B cell (primary cell): ENCODE results near the gene ST6GALNAC3. TPM values are rescaled to one million over a fixed set of nuclear protein-coding genes. Genes with fewer than 3 reads are reported as not detected.

Experiments used
- ATAC-seq: fragments of 200-7000 bp; cut with Tn5 transposase; one replicate; pipeline ENCODE4 v1.10.0; 2021; ENCODE audit warnings: low read depth, mild to moderate bottlenecking, moderate number of reproducible peaks, moderate library complexity
- CTCF ChIA-PET: fragments of 350-600 bp; sonication (Branson Sonifier 250); formaldehyde crosslinking; loops from one replicate; lab custom pipeline; 2021; ENCODE audit warnings: antibody characterized with exemption, inconsistent platforms; lab: Charles Lee
- POLR2A ChIA-PET: fragments of 350-600 bp; sonication (Branson Sonifier 250); formaldehyde crosslinking; loops from one replicate; lab custom pipeline; 2021; ENCODE audit warnings: antibody characterized with exemption; lab: Charles Lee
- DNase-seq: peaks from one replicate; pipeline ENCODE4 v3.0.0; 2013
- H2AFZ ChIP-seq: 2 replicates; pipeline ENCODE4 v1.6.1; 2012; ENCODE audit warnings: mild to moderate bottlenecking, low read depth, low read length; ENCODE audit not compliant: insufficient read depth, poor library complexity, severe bottlenecking
- H3K27ac ChIP-seq, 2 donors: 1 replicate in 1 of 2; 2 replicates in 1 of 2; pipeline ENCODE4 v1.5.1; 2012 to 2013; ENCODE audit warnings: low read length in 2 of 2, mild to moderate bottlenecking in 2 of 2, moderate library complexity in 1 of 2
- H3K27me3 ChIP-seq, 4 experiments: fragments of 200-600 bp in 1 of 4; sonication (generic) in 1 of 4; replicated peaks in 1 of 4; 1 replicate in 2 of 4; 2 replicates in 2 of 4; pipeline versions ENCODE4 v1.6.1 to v1.7.0; 2013 to 2016; ENCODE audit warnings: low read length in 3 of 4, mild to moderate bottlenecking in 2 of 4, mixed read lengths in 1 of 4, moderate library complexity in 1 of 4; ENCODE audit not compliant: insufficient read depth in 4 of 4, control insufficient read depth in 3 of 4; ENCODE audit errors: control extremely low read depth in 1 of 4
- H3K36me3 ChIP-seq, 2 experiments: replicated peaks in 1 of 2; 1 replicate in 1 of 2; 2 replicates in 1 of 2; pipeline versions ENCODE4 v1.6.1 to v1.7.1; 2013; ENCODE audit warnings: low read length in 1 of 2; ENCODE audit not compliant: insufficient read depth in 2 of 2, control insufficient read depth in 1 of 2; ENCODE audit errors: control extremely low read depth in 1 of 2, extremely low read depth in 1 of 2
- H3K4me1 ChIP-seq, 2 donors: fragments of 200-600 bp in 1 of 2; sonication (generic) in 1 of 2; 1 replicate in 1 of 2; 2 replicates in 1 of 2; pipeline versions ENCODE4 v1.5.1 to v1.6.1; 2013 to 2017; ENCODE audit warnings: low read length in 2 of 2; ENCODE audit not compliant: control insufficient read depth in 2 of 2, insufficient read depth in 2 of 2
- H3K4me2 ChIP-seq: replicated peaks from 2 replicates; pipeline ENCODE3; 2012; ENCODE audit warnings: mild to moderate bottlenecking, low read depth, low read length; ENCODE audit not compliant: poor library complexity, severe bottlenecking
- H3K4me3 ChIP-seq, 5 experiments: fragments of 200-600 bp in 1 of 5; sonication (generic) in 1 of 5; 1 replicate in 3 of 5; 2 replicates in 2 of 5; pipeline versions ENCODE4 v1.5.1 to v1.7.0; 2011 to 2016; ENCODE audit warnings: low read length in 4 of 5, mild to moderate bottlenecking in 4 of 5, low read depth in 2 of 5, control low read depth in 1 of 5, moderate library complexity in 1 of 5; ENCODE audit not compliant: insufficient read depth in 1 of 5; ENCODE audit errors: control extremely low read depth in 1 of 5, extremely low read depth in 1 of 5
- H3K79me2 ChIP-seq: fragments of 200-600 bp; sonication (generic); one replicate; pipeline ENCODE4 v1.6.0; 2016; ENCODE audit warnings: low read length; ENCODE audit not compliant: control insufficient read depth, insufficient read depth
- H3K9ac ChIP-seq: fragments of 200-600 bp; sonication (generic); 2 replicates; pipeline ENCODE4 v1.6.1; 2017; ENCODE audit warnings: mild to moderate bottlenecking, low read length, moderate library complexity
- H3K9me3 ChIP-seq, 3 donors: one replicate each; pipeline versions ENCODE4 v1.6.1 to v1.7.1; 2013; ENCODE audit warnings: low read length in 2 of 3; ENCODE audit not compliant: control insufficient read depth in 2 of 3, insufficient read depth in 1 of 3; ENCODE audit errors: control extremely low read depth in 1 of 3
- H4K20me1 ChIP-seq: 2 replicates; pipeline ENCODE4 v1.6.0; 2012; ENCODE audit warnings: mild to moderate bottlenecking, low read length; ENCODE audit not compliant: insufficient read depth, control insufficient read depth, poor library complexity, severe bottlenecking
- H3K27ac Mint-ChIP-seq: one replicate; pipeline ENCODE4 v1.8.0; 2021; ENCODE audit warnings: mixed read lengths
- H3K27me3 Mint-ChIP-seq: one replicate; pipeline ENCODE4 v1.8.0; 2021; ENCODE audit warnings: mixed read lengths
- H3K4me1 Mint-ChIP-seq: one replicate; pipeline ENCODE4 v1.8.0; 2021; ENCODE audit warnings: mixed read lengths
- H3K4me3 Mint-ChIP-seq: one replicate; pipeline ENCODE4 v1.8.0; 2021; ENCODE audit warnings: mixed read lengths
- H3K9me3 Mint-ChIP-seq: one replicate; pipeline ENCODE4 v1.8.0; 2022; ENCODE audit warnings: mixed read lengths; ENCODE audit not compliant: insufficient read depth
- CTCF ChIP-seq: fragments of 200-600 bp; IDR thresholded peaks from one replicate; pipeline ENCODE4 v1.8.0; 2022; ENCODE audit warnings: antibody characterized with exemption, mild to moderate bottlenecking
- EZH2 ChIP-seq: IDR thresholded peaks from 2 replicates; pipeline ENCODE4 v1.6.1; 2012; ENCODE audit warnings: borderline replicate concordance, low read depth, mild to moderate bottlenecking, moderate library complexity, low read length; ENCODE audit not compliant: insufficient read depth, poor library complexity, severe bottlenecking
- WGBS: methylation state at CpG from one replicate; pipeline ENCODE4 v1.1.5; 2013; ENCODE audit warnings: missing lambda C conversion rate; ENCODE audit not compliant: insufficient coverage; 5-methylcytosine and 5-hydroxymethylcytosine counted together
- intact Hi-C: fragments of 100-400 bp; cut with micrococcal nuclease; formaldehyde crosslinking; loops from one replicate; pipeline ENCODE4 v1.10.0; 2022
- polyA plus RNA-seq: library from polyadenylated mRNA; depleted of rRNA; stranded (reverse); fragments of >200 nt; gene quantifications from 2 replicates; pipeline ENCODE4 v1.2.3, GENCODE V29; 2012
- total RNA-seq, 2 donors: library from RNA; stranded (reverse); fragments of 120-200 nt in 1 of 2; gene quantifications; 1 replicate in 1 of 2; 2 replicates in 1 of 2; pipeline versions ENCODE4 v1.2.3 to v1.2.4, GENCODE V29; 2013 to 2022

ST6GALNAC3 gene
- total and polyA plus RNA-seq, 2 donors (not counting 1 experiment from before 2014, with no cell fraction given) = 3.0 to 17.3 TPM

- no peak overlapping the region for H2AFZ ChIP-seq
- no peaks in the 10 kb centered on the region for H3K27me3 Mint-ChIP-seq
- no peak overlapping the region for H3K9ac ChIP-seq
- intact Hi-C loops = no loop called here
- no peak overlapping the region for H3K27ac ChIP-seq
- no peaks in the 10 kb centered on the region for H3K4me1 ChIP-seq
- no peak overlapping the region for H3K4me3 Mint-ChIP-seq
- TF ChIP-seq CTCF = no peak
- no peak for TF ChIP-seq EZH2
- H3K4me3 ChIP-seq = no peak overlapping the region
- H3K4me2 ChIP-seq = no peak overlapping the region
- no peaks in the 10 kb centered on the region for H3K27me3 ChIP-seq
- no peak overlapping the region for H3K27ac Mint-ChIP-seq
- no peaks in the 10 kb centered on the region for H3K79me2 ChIP-seq
- H3K36me3 ChIP-seq = no peaks in the 10 kb centered on the region
- ATAC-seq = no peak
- no peaks in the 10 kb centered on the region for H3K9me3 ChIP-seq
- H3K4me1 Mint-ChIP-seq = no peaks in the 10 kb centered on the region
- ChIA-PET CTCF (no interaction called here), POLR2A (no interaction called here)
- H3K9me3 Mint-ChIP-seq = peaks cover 2% of the 10 kb centered on the region
- DNase-seq = no peak
- H4K20me1 ChIP-seq = no peaks in the 10 kb centered on the region
Measured at GRCh38 chr1:76471536-76471935, 397.0 kb downstream of the ST6GALNAC3 start.

DNA sequence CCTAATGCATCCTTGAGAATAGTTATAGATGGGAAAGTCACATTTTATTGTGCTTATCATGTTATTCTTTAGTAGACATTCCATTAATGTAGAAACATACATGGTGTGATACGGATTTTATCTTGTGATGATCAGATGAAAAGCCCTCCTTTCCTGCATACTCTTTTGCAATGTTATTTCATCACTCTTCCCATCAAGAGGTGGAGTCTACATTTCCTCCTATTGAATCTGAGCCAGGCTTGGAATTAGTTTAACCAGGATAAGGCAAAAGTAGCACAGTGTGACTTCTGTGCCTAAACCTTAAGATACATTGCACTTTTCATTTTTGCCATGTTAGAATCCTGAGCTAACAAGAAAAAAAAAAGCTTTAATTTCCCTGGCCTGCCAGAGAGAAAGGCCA lies 399.0 kb downstream of the ST6GALNAC3 start:
- H3K27me3 ChIP-seq = no peaks in the 10 kb centered on the region
- no peak for DNase-seq
- Mint-ChIP-seq H3K27me3 (no peaks in the 10 kb centered on the region), H3K4me1 (no peaks in the 10 kb centered on the region), H3K27ac (no peak overlapping the region), H3K9me3 (peaks cover 2% of the 10 kb centered on the region), H3K4me3 (no peak overlapping the region)
- no peak overlapping the region for H2AFZ ChIP-seq
- no peaks in the 10 kb centered on the region for H4K20me1 ChIP-seq
- H3K79me2 ChIP-seq = no peaks in the 10 kb centered on the region
- H3K9me3 ChIP-seq = no peaks in the 10 kb centered on the region
- no peak overlapping the region for H3K4me3 ChIP-seq
- H3K4me2 ChIP-seq = no peak overlapping the region
- ATAC-seq = no peak
- no peaks in the 10 kb centered on the region for H3K36me3 ChIP-seq
- H3K4me1 ChIP-seq = no peaks in the 10 kb centered on the region
- intact Hi-C loops = no loop called here
- TF ChIP-seq CTCF = no peak
- no peak for TF ChIP-seq EZH2
- ChIA-PET CTCF (no interaction called here), POLR2A (no interaction called here)
- no peak overlapping the region for H3K9ac ChIP-seq
- no CpG with 5 or more reads among the region's 1 CpG for WGBS
- H3K27ac ChIP-seq = no peak overlapping the region
